SK-MEL-5 (cell line): Measurements from ENCODE around the gene TRIM37. TPM values are rescaled to one million over a fixed set of nuclear protein-coding genes. Genes with fewer than 3 reads are reported as not detected.
"Not testable (repeated sequence)": the region's sequence is repeated elsewhere in the genome, so short reads cannot be mapped to it uniquely, and the experiment has no call there.

Experiments used
- DNase-seq: peaks from one replicate; pipeline ENCODE4 v3.0.0-alpha.2; 2016; ENCODE audit warnings: low read depth, low spot score
- in situ Hi-C: cut with HindIII; loops from 2 replicates; pipeline ENCODE4 v1.10.0; 2016; ENCODE audit warnings: low sequenced_read_pairs, high pct_unique_total_duplicates, low pct_unique_long_range_greater_than_20kb
- total RNA-seq: library from RNA; depleted of rRNA; stranded (reverse); fragments of >200 nt; shearing (Covaris generic); gene quantifications from 2 replicates; pipeline ENCODE4 v1.2.3, GENCODE V29; 2014

TRIM37 gene
- total RNA-seq, 1 experiment from 2014 or later: 64.4 TPM

GRCh38 chr17:59126809-59127417 is 20.2 kb upstream of the TRIM37 start:
- in situ Hi-C loops: no loop called here
- no peak for DNase-seq

- in situ Hi-C loops: no loop called here
- no peak for DNase-seq
Measured at GRCh38 chr17:59124665-59125064, 18.0 kb upstream of the TRIM37 start.

GRCh38 chr17:59121901-59122480 is 15.3 kb upstream of the TRIM37 start:
- no peak for DNase-seq
- in situ Hi-C loops: no loop called here

- no peak for DNase-seq
- in situ Hi-C loops: no loop called here
Measured at GRCh38 chr17:59115474-59115873, 8.8 kb upstream of the TRIM37 start.

GRCh38 chr17:59111539-59111938 is 4.9 kb upstream of the TRIM37 start:
- DNase-seq: no peak
- in situ Hi-C loops: no loop called here

- DNase-seq: no peak
- in situ Hi-C loops: no loop called here
Measured at GRCh38 chr17:59110973-59111372, 4.3 kb upstream of the TRIM37 start.

GRCh38 chr17:59108400-59109102 is 1.9 kb upstream of the TRIM37 start:
- DNase-seq: no peak

GRCh38 chr17:59107306-59107670 is 608 bp upstream of the TRIM37 start:
- no peak for DNase-seq
- in situ Hi-C loops: no loop called here

More at GRCh38 chr17:59108400-59109102, 1.9 kb upstream of the TRIM37 start:
- in situ Hi-C loops: no loop called here

GRCh38 chr17:59105852-59106462 is 723 bp downstream of the TRIM37 start:
- DNase-seq: peak; percentile 58
- in situ Hi-C loops: no loop called here

- in situ Hi-C loops: no loop called here
- DNase-seq: no peak
Measured at GRCh38 chr17:59101178-59101577, 5.5 kb downstream of the TRIM37 start.

GRCh38 chr17:59097876-59098275 is 8.8 kb downstream of the TRIM37 start:
- in situ Hi-C loops: no loop called here
- DNase-seq: no peak

- DNase-seq: no peak
- in situ Hi-C loops: no loop called here
Measured at GRCh38 chr17:59094861-59095530, 11.7 kb downstream of the TRIM37 start.

GRCh38 chr17:59093702-59094231 is 12.9 kb downstream of the TRIM37 start:
- DNase-seq: peak; percentile 58

GRCh38 chr17:59093145-59093701 is 13.5 kb downstream of the TRIM37 start:
- in situ Hi-C loops: no loop called here
- no peak for DNase-seq

More at GRCh38 chr17:59093702-59094231, 12.9 kb downstream of the TRIM37 start:
- in situ Hi-C loops: no loop called here

- in situ Hi-C loops, DNase-seq: not testable (repeated sequence)
Measured at GRCh38 chr17:59090593-59090992, 16.1 kb downstream of the TRIM37 start.

GRCh38 chr17:59084154-59084553 is 22.5 kb downstream of the TRIM37 start:
- DNase-seq: no peak
- in situ Hi-C loops: no loop called here

- in situ Hi-C loops: no loop called here
- no peak for DNase-seq
Measured at GRCh38 chr17:59074494-59074893, 32.2 kb downstream of the TRIM37 start.

GRCh38 chr17:59073972-59074371 is 32.7 kb downstream of the TRIM37 start:
- in situ Hi-C loops: no loop called here
- no peak for DNase-seq
